Esophagus squamous epithelium (tissue), 5 donors: ENCODE data around the gene DENND1C. TPM values are rescaled to one million over a fixed set of nuclear protein-coding genes. Genes with fewer than 3 reads are reported as not detected.
"Not testable (repeated sequence)": the region's sequence is repeated elsewhere in the genome, so short reads cannot be mapped to it uniquely, and the experiment has no call there.

Experiments used
- DNase-seq: peaks from one replicate; lab custom pipeline; 2025; lab: John Stamatoyannopoulos, UW
- H3K27ac ChIP-seq, 4 donors: fragments of 200-600 bp; sonication (generic); one replicate each; pipeline ENCODE4 v1.5.1; 2016 to 2019; ENCODE audit warnings: mild to moderate bottlenecking in 1 of 4
- H3K27me3 ChIP-seq, 4 donors: fragments of 200-600 bp; sonication (generic); 1 replicate in 3 of 4; 2 replicates in 1 of 4; pipeline versions ENCODE4 v1.5.1 to v1.6.0; 2017 to 2021; ENCODE audit warnings: antibody characterized with exemption in 1 of 4
- H3K36me3 ChIP-seq, 3 donors: fragments of 200-600 bp; sonication (generic); one replicate each; pipeline ENCODE4 v1.5.1; 2016 to 2019
- H3K4me1 ChIP-seq, 3 donors: fragments of 200-600 bp; sonication (generic); one replicate each; pipeline ENCODE4 v1.5.1; 2017 to 2019
- H3K4me3 ChIP-seq, 4 donors: fragments of 200-600 bp; sonication (generic); 1 replicate in 3 of 4; 2 replicates in 1 of 4; pipeline ENCODE4 v1.5.1; 2016 to 2019; ENCODE audit warnings: mild to moderate bottlenecking in 2 of 4, moderate library complexity in 1 of 4
- H3K9me3 ChIP-seq, 3 donors: fragments of 200-600 bp; sonication (generic); one replicate each; pipeline ENCODE4 v1.5.1; 2016 to 2019
- CTCF ChIP-seq, 6 experiments: fragments of 450-650 bp in 4 of 6; fragments of 200-600 bp in 2 of 6; sonication (generic) in 2 of 6; IDR thresholded peaks; one replicate each; pipeline ENCODE4 v1.5.1; 2016 to 2019; ENCODE audit warnings: antibody characterized with exemption in 6 of 6, mild to moderate bottlenecking in 4 of 6, moderate library complexity in 4 of 6
- POLR2A ChIP-seq, 4 donors: fragments of 450-650 bp; IDR thresholded peaks; one replicate each; pipeline ENCODE4 v1.6.1; 2017; ENCODE audit warnings: antibody characterized with exemption in 4 of 4, mild to moderate bottlenecking in 4 of 4, moderate library complexity in 3 of 4
- WGBS, 2 donors: methylation state at CpG; one replicate each; pipeline ENCODE4 v1.1.5; 2018; 5-methylcytosine and 5-hydroxymethylcytosine counted together
- intact Hi-C: fragments of 100-400 bp; cut with DNase I; formaldehyde crosslinking; loops from one replicate; pipeline ENCODE4 v1.15.0; 2022
- total RNA-seq, 4 donors: library from RNA; depleted of rRNA; stranded (reverse); fragments of >200 nt; gene quantifications; one replicate each; pipeline ENCODE4 v1.1.0, GENCODE V29; 2016
- donor health status: DM: yes; HTN: yes; CAD: no.

DENND1C gene
- total RNA-seq, 4 donors from 2014 or later, result 0.62 to 4.2 (median 1.2) TPM

- intact Hi-C loops, result no loop called here
- H3K4me3 ChIP-seq, result no peak overlapping the region
- WGBS, 2 donors, result 74 to 88% methylated on average over 5 to 11 of the region's 11 CpGs
- no peak for DNase-seq
- no peaks in the 10 kb centered on the region for H3K36me3 ChIP-seq
- H3K4me1 ChIP-seq, result no peaks in the 10 kb centered on the region
- no peaks in the 10 kb centered on the region for H3K9me3 ChIP-seq
- H3K27me3 ChIP-seq, result no peaks in the 10 kb centered on the region
- H3K27ac ChIP-seq, result no peak overlapping the region
- TF ChIP-seq CTCF (IDR thresholded peaks at IDR 0.05), result no peak
- no peak for TF ChIP-seq POLR2A (IDR thresholded peaks at IDR 0.05)
Observed at GRCh38 chr19:6431891-6432290, 49.7 kb downstream of the DENND1C start.

GRCh38 chr19:6429419-6430221 lies 52.0 kb downstream of the DENND1C start:
- WGBS, 2 donors, result 48 to 59% methylated on average over 11 to 20 of the region's 20 CpGs

GRCh38 chr19:6428692-6429418 lies 52.7 kb downstream of the DENND1C start:
- H3K27ac ChIP-seq, H3K27me3 ChIP-seq, H3K4me3 ChIP-seq, DNase-seq, H3K4me1 ChIP-seq, intact Hi-C loops, H3K9me3 ChIP-seq, H3K36me3 ChIP-seq: not testable (repeated sequence)
- 77 to 79% methylated on average over 2 of the region's 2 CpGs for WGBS, 2 donors

More at GRCh38 chr19:6429419-6430221, 52.0 kb downstream of the DENND1C start:
- no peak for DNase-seq
- Histone ChIP-seq H3K27me3 (no peaks in the 10 kb centered on the region), H3K4me3 (no peak overlapping the region), H3K9me3 (no peaks in the 10 kb centered on the region), H3K4me1 (peaks cover 0 to 8% (median 0%) of the 10 kb centered on the region in 3 donors), H3K36me3 (no peaks in the 10 kb centered on the region), H3K27ac (no peak overlapping the region)
- intact Hi-C loops, result no loop called here
- TF ChIP-seq CTCF (IDR thresholded peaks at IDR 0.05), result no peak
- TF ChIP-seq POLR2A (IDR thresholded peaks at IDR 0.05), result no peak

GRCh38 chr19:6427131-6427530 lies 54.5 kb downstream of the DENND1C start:
- peaks cover 12 to 26% (median 15%) of the 10 kb centered on the region in 3 donors for H3K4me1 ChIP-seq
- 92% methylated on average over 11 to 15 of the region's 18 CpGs for WGBS, 2 donors
- no peak overlapping the region for H3K27ac ChIP-seq
- DNase-seq, result no peak
- H3K36me3 ChIP-seq, result peaks cover 0 to 3% (median 0%) of the 10 kb centered on the region in 3 donors
- no peaks in the 10 kb centered on the region for H3K9me3 ChIP-seq
- no peaks in the 10 kb centered on the region for H3K27me3 ChIP-seq
- intact Hi-C loops, result no loop called here
- no peak overlapping the region for H3K4me3 ChIP-seq
- no peak for TF ChIP-seq CTCF (IDR thresholded peaks at IDR 0.05)
- no peak for TF ChIP-seq POLR2A (IDR thresholded peaks at IDR 0.05)

- Histone ChIP-seq H3K4me3 (peak overlapping the region in 3 of 4 donors; percentile 21 to 51 (median 24)), H3K9me3 (no peaks in the 10 kb centered on the region), H3K4me1 (peaks cover 12 to 38% (median 19%) of the 10 kb centered on the region in 3 donors), H3K36me3 (peaks cover 0 to 15% (median 7%) of the 10 kb centered on the region in 3 donors), H3K27me3 (no peaks in the 10 kb centered on the region), H3K27ac (peak overlapping the region; percentile 79 to 88 (median 84))
- DNase-seq, result no peak
- intact Hi-C loops, result no loop called here
- TF ChIP-seq CTCF (IDR thresholded peaks at IDR 0.05) (peak in 1 of 6 experiments; percentile 17), POLR2A (IDR thresholded peaks at IDR 0.05) (no peak)
- 94 to 95% methylated on average over 13 to 19 of the region's 21 CpGs for WGBS, 2 donors
Observed at GRCh38 chr19:6425732-6426620, 55.6 kb downstream of the DENND1C start.
